Fibroblast of peridontal ligament (primary cell): ENCODE measurements around the gene RO60.
"Not testable (repeated sequence)": the region's sequence is repeated elsewhere in the genome, so short reads cannot be mapped to it uniquely, and the experiment has no call there.

ENCODE experiments used
- DNase-seq: peaks from one replicate; pipeline ENCODE4 v3.0.0-alpha.2; 2010; ENCODE audit errors: extremely low read depth

RO60 gene

DNA sequence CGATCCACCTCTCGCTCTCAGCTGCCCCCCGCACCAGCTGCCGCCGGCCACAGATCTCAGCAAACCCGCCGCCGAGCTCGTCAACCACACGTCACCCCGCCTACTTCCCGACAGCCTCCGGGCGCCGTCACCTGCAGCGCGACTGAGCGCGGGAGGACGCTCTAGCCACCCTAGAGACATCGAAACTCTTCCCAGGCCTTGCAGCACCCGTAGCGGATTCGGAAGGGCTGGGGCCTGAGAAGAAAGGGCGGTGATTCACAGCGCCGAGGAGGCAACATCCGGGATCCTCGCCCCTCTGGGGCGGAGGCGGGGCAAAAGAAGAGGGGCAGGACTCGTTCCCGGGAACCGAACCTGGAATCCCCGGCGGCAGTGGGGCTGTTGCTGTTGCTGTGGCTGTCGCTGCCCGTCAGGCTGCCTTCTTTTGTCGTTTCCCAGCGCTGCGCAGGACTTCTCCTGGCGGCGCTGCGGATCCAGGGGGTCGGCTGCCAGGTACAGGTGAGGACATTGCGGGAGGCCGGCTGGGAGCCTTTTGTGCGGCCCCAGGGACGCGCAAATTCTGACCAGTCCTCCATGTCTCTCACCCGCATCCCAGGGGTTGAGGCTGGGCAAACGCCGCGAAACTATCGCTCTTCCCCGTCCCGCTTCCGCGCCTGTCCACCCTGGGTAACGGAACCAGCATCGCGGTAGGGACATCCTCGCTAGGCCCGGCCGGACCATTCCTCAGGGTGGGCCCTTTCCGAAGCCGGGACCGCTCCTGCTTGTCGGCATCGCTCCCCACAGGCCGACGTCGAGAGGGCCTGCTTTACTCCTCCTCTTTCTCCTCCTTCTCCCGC is at the start of gene RO60, which contains the start of gene UCHL5:
TSS of gene RO60 (plus strand) at position 331 of the 833 bp plus-strand sequence. CDS start 9,443 bp downstream, outside the sequence.
TSS of gene UCHL5 (minus strand) at position 79 of the 833 bp plus-strand sequence. CDS start 100 bp downstream, outside the sequence.
- peak; percentile 96 for DNase-seq

GRCh38 chr1:193011406-193011805 is 48.0 kb upstream of the RO60 start:
- no peak for DNase-seq

- DNase-seq, result peak; percentile 92
These were observed 46.4 kb upstream of the RO60 start for GRCh38 chr1:193013005-193013404.

- no peak for DNase-seq
These were observed 45.7 kb upstream of the RO60 start for GRCh38 chr1:193013707-193014106.

DNA sequence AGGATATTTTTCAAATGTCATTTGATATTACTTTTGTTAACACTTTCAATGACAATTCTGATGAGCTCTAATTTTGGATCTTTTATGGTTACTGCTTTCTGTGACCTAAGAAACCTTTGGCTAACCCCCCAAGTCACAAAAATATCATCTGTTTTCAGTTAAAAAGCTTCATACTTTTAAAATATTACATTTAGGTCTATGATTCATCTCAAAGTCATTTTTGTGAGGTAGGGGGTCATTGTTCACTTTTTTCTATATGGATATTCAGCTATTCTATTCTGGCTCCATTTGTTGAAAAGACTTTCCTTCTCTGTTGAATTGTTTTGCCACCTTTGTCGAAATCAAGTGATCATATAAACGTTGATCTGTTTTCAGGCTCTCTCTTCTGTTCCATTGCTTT is 45.0 kb upstream of the RO60 start:
- DNase-seq, result peak; percentile 48

DNA sequence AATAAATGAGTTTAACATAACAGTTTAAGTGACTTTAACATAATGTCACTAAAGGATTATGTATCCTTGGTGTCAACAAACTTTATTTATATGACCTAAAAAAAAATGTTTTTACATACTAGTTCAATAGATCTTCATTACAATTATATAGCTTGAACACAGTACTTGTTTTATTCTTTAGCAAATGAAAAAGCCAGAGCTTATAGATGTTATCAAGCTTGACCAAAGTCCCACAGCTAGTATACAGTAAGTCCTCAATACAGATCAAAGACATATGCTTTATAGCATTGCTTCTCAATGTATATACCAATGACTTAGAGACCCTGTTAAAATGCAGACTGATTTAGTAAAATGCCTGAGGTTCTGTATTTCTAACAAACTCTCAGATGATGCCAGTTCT is 42.6 kb upstream of the RO60 start:
- no peak for DNase-seq

DNA sequence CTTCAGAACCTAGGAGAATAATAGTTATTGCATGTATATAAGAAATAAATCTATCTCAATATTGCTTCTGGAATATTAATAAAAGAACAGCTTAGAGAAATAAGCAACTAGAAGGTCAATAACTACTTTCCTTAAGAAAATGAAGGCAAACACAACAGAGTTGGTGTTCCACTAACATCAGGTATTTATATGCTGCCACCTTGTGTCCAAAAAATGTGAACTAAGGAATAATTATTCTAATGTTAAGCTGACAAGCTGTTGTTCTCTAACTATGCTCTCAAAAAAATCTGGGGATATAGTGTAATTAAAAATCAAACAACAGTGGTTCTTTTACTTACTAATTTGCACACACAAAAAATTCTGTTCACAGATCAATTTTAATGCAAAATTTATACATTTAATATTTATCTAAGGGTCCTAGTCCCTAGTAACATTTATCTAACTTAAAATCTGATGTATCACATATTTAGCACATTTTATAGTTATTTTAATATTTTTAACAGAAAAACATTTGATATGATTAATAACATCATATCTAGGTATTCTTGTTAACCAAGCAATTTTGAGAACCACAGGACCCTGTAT is 39.9 kb upstream of the RO60 start:
- DNase-seq, result peak; percentile 85

DNA sequence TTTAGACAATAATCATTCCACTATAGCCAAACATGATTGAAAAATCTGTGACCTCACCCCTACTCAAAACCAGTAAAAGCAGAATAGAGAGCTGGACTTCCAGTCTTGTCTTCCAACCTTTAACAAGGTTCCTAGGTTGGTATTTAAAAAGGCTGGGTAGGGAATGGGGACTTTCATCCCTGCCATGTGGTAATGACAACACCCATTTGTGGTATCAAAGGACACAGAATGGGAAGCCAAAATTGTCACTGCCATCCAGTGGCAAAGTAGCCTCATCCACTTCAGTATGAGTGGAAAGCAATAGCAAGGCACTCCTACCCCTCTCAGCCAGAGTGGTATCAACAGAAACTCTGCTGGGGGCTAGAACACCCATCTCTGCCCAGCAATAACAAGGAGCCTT is 34.2 kb upstream of the RO60 start:
- no peak for DNase-seq

DNA sequence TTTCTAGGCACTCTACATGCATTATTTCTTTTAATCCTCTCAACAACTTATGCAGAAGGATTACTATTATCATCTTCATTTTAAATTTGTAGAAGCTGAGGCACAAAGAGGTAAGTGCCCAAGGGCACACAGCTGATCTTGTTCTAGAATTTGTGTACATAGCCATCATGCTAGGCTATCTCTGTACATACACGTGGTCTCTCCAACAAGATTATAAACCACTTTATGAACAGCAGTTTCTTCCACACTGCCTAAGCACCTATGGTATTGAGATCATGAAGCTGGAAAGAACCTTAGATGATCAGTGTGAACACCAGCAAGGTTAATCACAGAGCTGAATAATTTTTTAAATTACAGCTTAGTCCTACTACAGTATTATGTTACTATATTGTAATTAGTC is 29.1 kb upstream of the RO60 start:
- no peak for DNase-seq

DNA sequence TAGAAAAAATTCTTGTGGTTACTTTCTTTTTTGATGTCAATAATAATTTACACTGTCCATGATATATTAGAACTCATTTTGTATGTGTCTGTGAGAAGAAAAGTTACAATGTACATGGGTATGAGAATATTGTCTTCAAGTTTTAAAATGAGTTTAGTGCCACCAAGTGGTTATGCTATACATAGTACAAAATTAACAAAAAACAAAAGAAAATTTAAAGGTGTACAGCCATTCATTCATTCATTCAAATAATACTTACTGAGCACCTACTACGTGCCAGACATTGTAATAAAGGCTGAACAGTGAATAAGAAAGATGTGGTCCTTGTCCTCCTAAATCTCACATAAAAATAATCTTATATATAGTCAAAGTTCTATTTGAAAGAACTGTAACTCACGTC is 28.0 kb upstream of the RO60 start:
- peak; percentile 53 for DNase-seq

GRCh38 chr1:193032643-193033427 is 26.6 kb upstream of the RO60 start:
- not testable (repeated sequence) for DNase-seq

DNA sequence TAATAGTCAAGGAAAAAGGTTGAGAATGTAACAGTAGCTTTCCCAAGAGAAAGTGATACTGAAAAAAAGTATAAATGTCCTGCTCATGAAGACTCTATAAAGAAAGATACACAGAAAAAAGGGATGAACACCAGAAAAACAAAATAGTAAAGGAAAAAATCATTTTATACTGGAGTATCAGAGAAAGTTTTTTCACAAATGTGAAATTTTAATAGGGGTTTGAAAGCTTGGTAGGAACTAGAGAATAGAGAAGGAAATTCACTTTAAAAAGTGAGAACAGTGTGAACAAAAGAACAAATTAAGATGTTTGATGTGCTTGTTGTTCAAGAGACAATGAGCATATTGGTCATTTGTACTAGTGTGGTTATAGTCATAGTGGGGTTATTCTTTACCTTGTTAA is 25.8 kb upstream of the RO60 start:
- DNase-seq, result no peak

DNA sequence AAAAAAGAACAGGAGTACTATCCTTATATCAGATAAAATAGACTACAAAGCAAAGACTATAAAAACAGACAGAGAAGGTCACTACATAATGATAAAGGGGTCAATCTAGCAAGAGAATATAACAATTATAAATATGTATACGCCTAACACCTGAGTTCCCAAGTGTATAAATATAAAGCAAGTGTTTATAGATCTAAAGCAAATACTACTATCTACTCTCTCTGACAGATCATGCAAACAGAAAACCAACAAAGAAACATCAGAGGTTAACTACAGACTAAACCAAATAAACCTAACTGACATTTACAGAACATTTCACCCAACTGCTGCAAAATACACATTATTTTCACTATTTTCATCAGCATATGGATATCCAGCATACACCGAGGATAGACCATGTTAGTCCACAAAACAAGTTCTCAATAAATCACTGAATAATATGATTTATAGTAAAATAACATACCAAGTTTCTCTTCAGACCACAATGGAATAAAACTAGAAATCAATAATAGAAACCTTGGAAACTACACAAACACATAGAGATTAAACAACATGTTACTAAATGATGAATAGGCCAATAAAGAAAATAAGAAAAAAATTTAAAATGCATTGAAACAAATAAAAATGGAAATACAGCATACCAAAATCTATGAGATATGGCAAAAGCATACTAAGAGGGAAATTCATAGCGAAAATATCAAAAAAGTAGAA is 22.9 kb upstream of the RO60 start:
- DNase-seq, result no peak

- DNase-seq, result no peak
These were observed 19.4 kb upstream of the RO60 start for GRCh38 chr1:193040011-193040410.

GRCh38 chr1:193042766-193043691 is 16.4 kb upstream of the RO60 start:
- no peak for DNase-seq

GRCh38 chr1:193048913-193049312 is 10.5 kb upstream of the RO60 start:
- not testable (repeated sequence) for DNase-seq

GRCh38 chr1:193054169-193054675 is 5.2 kb upstream of the RO60 start:
- no peak for DNase-seq

DNA sequence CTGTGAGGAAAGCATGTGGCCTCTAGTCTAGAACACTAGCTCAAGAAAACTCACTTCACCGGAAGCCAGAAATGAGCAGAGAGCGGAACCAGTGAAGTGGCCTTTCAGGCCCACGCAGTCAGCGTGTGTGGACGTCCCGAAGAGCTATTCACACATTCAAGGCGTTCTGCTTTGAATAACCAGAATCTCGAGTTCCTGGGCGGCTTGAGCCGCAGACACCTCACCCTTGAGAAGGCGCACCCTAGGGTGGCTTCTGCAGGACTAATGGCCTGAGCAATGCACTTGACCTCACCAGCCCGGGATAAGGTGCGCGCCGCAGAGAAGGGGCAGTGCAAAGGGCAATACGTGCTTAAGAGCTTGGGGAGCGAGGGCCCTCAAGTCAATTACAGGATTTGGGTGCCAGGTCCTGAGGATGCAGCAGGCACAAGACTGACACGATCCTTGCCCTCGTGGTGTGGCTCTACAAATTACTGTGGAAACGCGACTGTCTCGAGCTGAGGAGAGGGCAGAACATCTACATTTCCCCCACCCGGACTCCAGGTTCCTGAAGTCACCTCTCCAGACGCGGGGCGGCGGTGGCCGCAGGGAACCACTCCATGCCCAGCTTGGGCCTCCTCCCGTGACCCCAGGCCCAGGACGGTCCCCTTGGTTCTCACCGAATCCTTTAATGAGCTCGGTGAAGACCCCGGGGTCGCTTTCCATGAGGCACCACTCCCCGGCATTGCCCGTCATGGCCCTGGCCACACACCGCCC is 707 bp upstream of the RO60 start:
- peak; percentile 45 for DNase-seq

GRCh38 chr1:193060115-193060403 is 647 bp downstream of the RO60 start:
- DNase-seq, result no peak

GRCh38 chr1:193060406-193060805 is 994 bp downstream of the RO60 start:
- DNase-seq, result peak; percentile 17
